ENCODE results near the gene GPR25.
"Not testable (repeated sequence)": the region's sequence is repeated elsewhere in the genome, so short reads cannot be mapped to it uniquely, and the experiment has no call there.

The GPR25 gene

DNA sequence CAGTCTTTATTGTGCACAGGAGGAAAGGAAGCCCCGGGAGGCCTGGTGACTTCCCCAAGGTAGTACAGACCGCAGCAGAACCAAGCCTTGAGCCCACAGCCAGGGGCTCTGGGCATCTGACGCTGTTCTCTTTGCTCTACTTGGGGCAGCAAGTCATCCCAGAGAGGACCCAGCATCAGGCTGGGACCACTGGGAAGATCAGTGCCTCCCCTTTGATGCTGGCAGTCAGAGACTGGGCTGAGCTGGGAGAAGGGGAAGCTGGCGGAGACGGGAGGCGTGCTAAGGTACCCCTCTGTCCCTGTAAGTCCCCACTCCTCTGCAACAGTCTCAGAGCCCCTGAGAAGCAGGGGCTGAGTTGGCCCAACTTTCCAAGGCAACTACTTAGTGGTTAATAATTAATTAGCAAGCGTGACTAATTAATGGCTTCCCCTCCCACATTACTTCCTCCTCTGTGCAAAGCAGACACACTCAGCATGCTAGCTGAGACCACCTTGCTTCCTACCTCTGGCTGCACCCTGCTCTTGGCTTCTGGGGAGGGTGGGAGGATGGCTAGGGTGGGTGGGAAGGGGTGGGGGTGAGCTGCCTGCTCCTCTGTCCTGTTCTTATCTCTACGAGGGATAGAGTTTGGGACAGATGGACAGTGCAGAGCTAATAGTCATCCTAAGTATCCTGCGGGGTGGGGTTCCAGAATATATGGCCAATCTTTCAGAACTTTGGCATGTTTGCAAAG lies 23.2 kb downstream of the GPR25 start:
- DNase-seq = no peak

DNA sequence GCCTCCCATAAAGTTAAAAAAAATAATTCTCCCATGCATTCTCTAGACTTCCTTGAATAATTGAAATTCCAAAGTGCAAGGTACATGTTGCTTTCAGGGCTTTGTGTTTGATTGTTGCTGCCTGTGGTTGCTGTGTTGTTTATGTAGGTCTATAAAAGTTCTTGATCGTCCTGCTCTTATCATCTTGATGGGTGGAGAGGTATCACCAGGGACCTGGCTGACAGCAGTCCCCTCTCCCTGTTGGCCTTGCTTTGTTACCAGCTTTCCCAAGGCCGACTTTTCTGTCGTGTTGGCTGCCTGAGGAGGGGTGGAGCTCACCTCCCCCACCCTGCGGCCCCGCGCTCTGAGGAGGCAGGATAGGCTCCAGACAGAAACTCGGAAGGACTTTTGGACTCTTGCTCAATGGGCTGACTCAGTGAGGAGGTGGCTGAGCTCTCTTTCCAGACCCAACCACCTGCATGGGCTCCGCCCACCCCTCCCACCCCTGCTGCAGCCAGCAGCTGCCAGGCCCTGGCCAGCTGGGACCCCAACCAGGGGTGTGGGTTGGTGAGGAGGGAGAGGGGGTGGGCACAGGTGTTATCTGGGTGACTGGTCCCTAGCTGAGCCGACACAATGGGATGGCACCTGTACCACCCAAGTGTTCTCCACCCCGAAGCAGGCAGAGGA lies 23.9 kb downstream of the GPR25 start:
- no peak for DNase-seq

DNA sequence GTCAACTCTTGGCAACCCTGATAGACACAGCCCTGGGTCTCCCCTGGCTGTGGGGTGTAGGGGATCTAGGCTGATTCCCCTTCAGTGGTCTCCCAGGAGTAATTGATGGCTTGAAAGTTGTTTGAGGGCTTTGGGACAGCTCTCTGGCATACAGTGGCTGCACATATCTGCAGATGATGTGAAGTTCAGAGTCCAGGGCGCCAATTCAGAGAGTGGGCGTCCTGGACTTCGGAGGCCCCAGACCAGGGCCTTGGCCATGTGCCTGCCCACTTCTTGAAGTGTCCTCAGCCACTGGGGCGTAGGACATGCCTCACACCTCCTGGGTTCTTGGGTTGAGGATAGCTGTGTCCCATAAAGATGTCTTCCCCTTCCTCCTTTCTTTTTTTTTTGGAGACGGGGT lies 24.5 kb downstream of the GPR25 start:
- DNase-seq = no peak

DNA sequence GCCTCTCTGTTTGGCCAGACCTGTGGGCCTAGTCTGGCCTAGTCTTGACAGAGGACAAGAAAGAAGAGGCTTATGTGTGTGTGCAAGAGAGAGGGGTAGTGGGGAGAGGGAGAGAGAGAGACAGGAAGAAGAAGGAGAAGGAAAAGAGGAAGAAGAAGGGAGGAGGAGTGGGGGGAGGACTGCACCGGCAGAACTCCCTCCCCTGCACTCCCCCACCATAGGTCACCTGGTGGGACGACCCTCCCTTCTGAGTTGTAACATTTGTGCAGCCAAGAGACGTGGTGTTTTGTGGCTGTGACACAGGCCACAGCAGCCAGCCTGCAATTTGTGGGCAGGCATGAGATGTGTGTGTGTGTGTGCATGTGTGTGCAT lies 26.2 kb downstream of the GPR25 start:
- no peak for DNase-seq

DNA sequence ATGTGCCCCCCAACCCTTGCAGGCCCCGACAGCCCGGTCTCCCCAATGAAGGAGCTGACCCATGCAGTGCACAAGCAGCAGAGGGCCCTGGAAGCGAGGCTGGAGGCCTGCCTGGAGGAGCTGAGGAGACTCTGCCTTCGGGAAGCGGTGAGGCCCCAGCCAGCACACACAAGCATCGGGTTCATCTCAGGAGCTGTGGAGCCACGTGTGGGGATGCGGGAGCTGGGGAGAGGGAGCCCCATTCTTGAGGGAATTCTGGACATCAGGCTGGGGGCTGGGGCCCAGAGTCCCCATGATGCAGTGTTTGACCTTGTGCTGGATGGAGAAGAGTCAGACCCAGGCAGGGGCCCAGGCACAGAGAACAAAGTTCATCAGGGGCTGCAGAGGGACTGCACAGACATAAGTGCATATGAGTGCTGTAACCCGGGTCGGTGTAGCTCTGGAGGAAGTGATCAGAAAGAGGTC lies 26.7 kb downstream of the GPR25 start:
- DNase-seq = no peak

DNA sequence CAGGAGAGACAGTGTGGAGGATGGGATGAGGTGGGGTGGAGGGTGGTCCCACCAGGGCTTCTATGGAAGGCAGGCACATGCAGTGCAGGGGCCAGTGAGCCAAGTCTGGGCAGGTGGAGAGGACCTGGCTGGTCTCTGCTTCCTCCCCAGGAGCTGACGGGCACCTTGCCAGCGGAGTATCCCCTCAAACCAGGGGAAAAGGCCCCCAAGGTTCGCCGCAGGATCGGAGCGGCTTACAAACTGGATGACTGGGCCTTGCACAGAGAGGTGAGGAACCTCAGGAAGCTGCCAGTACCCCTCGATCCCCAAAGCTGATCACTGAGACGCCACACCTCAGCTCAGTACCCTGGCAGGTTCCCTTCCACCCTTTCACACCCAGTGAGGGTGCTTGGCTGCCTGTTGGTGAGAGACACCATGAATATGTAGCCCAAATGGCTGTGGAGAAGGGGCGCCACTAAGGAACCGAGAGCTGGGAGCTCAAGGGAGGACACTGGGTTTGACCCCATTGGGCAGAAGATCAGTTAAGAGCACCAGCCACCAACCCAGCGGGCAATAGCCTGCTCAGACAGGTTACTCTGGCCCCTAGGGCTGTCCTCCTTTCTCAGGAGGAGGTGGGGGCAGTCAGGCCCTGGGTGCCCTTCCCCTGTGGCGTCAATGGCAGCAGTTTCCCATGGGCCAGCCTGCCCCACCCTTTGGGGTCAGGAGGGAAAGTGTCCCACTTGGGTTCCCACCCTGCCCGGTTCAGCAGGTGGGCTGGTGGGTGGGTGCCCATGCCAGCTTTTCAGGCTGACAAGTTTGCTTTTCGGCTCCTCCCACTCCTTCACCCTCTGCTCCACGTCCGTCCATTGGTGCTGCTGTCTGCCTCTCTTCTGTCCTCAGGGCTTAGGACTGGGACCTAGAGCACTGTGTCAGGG lies 27.4 kb downstream of the GPR25 start:
- DNase-seq = no peak

DNA sequence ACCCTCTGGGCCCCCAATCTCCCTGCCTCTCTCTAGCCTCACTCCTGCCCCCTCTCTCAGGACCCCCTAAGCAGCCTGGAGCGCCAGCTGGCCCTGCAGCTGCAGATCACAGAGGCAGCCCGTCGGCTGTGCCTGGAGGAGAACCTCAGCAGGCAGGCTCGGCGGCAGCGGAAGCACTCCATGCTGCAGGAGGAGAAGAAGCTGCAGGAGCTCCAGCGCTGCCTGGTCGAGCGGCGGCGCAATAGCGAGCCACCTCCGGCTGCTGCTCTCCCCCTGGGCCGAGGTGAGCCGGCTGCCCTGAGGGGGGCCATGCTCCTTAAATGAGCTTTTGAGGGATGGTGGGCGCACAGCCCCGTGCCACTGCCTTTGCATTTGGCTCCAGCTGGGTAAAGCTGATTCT lies 28.1 kb downstream of the GPR25 start:
- no peak for DNase-seq

DNA sequence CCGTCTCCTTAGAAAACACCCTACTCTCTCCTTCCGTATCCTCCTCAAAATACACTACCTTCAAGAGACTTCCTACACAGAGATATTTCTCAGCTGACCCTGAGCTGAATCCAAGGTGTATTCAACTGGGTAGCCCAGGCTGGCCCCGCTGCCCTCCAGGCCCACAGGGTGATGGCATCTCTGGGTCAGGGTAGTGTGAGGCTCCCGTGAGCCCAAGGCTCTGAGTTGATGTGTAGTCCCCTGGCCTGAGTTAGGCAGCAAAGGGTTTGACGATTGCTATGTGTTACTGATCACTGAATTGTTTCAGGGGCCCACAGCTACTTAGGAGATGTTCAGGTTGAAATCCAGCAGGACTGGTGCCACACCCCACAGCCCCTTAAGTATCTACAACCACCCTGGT lies 28.6 kb downstream of the GPR25 start:
- DNase-seq = no peak

DNA sequence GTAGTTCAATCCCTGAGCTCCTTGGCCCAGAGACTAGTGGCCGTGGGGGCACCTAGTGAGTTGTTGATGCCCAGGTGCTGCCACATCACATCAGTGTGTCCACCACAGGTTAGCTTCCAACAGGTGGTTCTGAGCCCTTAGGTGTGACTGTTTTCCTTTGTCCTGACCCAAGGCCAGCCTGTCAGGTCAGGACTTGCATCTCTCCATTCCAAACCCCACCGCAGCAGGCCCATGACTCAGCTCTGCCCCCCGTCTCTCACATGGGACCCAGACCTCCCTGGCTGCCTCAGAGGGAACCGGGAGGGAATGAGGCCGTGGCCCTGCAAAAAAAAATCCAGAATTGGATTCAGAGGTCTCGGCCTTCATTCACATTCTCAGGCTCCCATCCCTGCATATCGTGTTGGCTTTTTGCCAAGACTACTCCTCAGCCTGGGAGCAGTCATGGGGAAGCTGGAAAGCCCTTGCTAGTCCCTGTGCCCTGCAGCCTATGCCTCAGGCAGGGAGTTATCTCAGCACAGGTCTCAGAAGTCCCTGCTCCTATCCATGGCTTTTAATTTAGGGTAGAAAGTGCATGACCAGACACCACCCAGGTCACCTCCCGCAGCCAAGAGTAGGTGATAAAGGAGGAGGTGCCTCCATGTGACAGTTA lies 29.1 kb downstream of the GPR25 start:
- no peak for DNase-seq

DNA sequence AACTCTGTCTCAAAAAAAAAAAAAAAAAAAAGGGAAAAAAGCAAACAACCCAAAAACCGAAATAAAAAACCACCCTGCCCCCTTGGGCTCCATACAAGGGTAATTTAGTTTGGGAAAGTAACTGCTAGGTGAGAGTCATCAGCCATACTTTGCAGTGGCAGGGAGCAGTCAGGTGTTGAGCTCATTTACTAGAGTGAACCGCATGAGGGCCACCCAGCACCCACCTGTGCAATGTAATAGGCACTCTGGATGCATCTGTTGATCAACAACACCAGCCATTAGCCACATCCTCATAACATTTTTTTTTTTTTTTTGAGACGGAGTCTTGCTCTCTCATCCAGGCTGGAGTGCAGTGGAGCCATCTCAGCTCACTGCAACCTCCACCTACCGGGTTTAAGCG lies 31.0 kb downstream of the GPR25 start:
- no peak for DNase-seq

DNA sequence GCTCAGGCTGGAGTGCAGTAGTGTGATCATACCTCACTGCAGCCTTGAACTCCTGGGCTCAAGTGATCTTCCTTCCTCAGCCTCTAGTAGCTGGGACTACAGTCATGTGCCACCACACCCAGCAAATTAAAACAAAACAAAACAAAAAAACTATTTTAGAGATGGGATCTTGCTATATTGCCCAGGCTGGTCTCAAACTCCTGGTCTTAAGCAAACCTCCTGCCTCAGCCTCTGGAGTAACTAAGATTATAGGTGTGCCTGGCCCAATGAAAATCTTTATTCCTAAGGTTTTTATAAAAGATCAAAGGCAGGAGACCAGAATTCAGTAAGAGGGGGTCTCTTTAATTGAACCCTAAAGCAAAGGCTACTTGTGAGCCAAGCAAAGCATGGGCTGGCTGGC lies 32.0 kb downstream of the GPR25 start:
- no peak for DNase-seq

DNA sequence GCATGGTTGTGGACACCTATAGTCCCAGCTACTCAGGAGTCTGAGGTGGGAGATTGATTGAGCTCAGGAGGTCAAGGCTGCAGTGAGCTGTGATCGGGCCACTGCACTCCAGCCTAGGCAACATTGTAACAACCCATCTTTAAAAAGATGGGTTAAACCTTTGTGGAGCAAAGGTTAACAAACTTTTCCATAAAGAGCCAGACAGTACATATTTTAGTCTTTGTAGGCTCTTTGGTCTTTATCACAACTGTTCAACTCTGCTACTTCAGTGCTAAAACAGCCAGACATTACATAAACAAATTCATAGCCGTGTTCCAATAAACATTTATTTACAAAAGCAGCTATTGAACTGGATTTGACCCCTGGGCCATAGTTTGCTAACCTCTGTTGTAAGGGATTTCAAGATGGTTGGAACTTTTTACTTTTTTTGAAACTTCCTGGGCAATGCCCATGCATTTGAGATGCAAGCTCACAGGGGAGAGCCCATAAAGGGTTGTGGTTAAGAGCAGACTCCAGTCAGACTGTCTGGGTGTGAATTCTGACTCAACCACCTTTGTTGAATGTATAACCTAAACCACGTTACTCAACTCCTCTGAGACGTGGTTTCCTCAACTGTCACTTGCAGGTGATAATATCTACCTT lies 32.8 kb downstream of the GPR25 start:
- DNase-seq = no peak

DNA sequence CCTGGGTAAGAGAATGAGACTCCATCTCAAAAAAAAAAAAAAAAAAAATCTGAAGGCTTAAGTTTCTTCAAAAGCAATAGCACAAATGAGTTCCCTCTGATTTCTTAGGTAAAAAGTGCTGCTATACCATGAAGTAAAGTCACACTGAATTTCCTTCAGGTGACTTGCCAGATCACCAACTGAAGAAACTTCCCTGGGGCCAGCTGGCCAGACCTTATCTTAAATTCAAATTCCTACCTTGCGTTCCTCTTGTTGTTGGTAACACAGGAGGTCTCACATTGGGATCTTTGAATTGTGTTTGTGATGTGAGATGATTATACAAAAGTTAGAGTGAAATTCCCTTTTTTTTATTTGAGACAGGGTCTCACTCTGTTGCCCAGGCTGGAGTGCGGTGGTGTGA lies 33.7 kb downstream of the GPR25 start:
- no peak for DNase-seq

DNA sequence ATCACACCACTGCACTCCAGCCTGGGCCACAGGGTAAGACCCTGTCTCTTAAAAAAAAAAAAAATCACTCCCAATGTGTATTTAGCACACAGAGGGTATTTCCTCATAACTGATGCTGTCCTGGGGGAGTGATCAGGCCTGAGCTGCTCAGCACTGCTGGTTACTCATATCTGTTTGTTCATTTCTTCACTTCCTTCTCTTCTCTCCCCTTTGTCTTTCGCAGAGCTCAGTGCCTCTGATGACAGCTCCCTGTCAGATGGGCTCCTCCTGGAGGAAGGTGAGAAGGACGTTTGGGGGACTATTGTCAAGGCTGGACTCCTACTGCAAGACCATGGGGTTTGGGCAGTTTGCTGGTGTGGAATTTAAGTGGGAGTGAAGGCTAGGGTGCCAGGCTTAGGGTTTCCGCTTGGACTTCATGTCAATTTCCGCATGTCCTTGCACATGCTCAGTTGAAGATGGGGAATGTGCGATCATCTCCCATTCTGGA lies 34.9 kb downstream of the GPR25 start:
- no peak for DNase-seq

DNA sequence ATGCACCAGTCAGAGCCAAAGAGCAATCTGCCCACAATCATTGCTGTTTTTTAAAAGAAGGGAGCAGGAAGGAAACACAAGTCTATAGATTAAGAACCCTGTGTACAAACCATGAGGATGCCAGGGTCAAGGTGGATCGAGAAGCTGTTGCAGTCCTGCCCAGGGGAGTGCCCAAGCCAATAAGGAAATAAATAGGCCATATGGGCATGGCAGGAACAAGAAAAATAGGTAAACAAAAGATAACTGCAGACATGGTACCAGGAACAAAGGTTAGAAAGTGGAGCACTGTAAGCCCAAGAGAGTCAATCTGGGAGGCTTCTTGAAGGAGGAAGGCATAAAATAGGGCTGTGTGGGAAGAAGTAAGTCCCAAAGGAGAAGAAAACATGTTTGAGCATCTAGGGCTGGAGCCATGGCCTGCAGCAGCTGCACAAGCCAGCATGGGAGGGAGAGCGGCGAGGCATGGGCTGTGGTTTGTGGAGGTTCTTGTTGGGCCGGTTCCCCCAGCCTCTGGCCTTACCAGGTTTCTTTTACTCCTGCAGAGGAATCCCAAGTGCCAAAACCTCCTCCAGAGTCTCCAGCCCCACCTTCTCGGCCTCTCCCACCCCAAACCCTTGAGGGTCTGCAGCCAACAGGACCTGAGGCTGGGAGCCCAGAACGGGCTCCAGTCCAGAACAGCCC lies 35.5 kb downstream of the GPR25 start:
- DNase-seq = no peak

DNA sequence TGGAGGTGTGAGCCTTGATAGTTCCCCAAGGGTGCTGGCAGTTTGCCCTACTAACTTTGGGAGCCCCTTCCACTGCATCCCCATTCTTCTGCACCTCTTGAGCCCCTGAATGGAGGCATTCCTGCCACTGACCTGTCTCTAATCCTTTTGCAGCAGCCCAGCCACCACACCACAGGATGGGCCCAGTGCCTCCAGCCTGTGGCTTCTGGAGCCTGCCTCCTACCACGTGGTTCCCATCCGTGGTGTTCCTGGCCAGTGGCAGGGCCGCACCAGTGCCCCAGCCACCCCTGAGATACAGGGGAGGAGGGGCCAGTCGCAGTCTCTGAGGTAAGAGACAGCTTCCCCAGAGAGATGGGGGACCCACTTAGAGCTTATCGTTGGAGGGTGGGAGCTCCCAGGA lies 36.3 kb downstream of the GPR25 start:
- no peak for DNase-seq

DNA sequence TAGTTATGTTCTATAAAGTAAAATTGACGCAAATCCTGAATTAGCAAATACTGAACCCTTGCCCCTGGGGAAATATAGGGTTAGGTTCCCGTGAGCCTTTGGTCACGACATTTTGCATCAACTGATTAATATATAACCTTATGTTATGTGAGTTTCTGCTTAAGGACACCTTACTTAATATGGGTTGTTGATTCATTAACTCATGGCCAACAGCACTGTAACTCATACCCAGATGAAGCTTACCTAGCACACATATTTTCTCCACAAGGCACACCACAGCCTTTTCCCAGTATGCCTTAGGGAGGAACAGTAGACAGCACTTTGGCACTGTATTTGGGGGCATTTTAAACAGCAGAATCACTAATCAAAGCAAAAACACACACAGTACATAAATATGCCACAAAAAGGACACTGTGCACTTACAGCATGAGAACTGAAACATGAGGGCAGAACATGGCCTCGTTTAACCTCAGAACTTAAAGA lies 37.0 kb downstream of the GPR25 start:
- no peak for DNase-seq

DNA sequence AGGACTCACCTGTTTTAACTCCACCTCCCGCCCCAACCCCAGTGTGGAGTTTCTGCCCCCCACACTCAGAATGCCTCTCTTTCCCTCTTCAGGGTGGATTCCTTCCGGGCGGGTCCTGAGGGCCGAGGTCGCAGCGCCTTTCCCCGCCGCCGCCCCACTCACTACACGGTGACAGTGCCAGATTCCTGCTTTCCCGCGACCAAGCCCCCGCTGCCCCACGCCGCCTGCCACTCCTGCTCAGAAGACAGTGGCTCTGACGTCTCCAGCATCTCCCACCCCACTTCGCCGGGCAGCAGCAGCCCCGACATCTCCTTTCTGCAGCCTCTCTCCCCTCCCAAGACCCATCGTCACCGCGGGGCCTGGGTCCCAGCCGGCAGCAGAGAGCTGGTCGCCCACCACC lies 38.6 kb downstream of the GPR25 start:
- no peak for DNase-seq

DNA sequence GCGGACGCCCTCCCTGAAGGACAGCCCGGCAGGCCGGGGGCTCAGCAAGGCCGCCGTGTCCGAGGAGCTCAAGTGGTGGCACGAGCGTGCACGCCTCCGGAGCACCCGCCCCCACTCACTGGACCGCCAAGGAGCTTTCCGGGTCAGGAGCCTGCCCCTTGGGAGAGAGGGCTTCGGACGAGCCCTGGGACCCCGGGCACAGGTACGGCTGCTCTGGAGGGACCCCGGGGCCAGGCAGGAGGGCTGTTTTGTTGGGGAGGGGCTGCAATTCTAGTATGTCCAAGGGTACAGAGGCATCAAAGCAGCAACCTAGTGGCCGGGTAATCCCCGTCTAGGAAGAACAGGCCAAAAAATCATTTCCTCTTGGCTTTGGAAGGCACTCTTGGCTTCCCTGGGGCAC lies 39.2 kb downstream of the GPR25 start:
- not testable (repeated sequence) for DNase-seq

DNA sequence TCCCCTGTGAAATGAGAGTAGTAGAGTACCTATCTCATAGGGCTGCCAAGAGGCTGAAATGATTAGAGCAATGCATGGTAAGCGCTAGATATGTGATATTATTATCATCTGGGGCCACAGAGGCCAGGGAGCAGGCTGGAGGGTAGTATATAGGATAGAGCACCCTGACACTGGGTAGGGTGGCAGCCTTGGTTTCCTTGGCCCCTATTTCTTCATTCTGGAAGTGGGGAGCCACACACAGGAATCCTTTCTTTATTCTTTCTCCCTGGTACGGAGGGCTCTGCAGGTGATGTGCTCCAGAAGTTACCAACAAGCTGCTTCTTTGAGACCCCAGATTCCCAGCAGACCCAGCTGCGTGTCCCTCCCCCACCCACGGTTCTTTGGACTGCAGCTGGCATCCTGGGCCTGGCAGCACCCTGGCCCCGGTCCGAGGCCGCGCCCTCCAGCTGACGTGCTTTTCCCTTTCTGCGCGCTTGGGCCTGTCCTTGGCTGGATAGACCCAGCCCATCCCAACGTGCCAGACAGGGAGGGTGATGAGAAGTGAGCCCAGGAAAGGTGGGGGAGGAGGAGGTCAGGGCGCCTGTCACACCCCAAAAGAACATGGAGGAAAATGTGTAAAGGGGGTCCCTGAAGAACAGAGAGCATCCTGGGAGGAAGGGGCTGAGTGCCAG lies 40.1 kb downstream of the GPR25 start:
- no peak for DNase-seq

DNA sequence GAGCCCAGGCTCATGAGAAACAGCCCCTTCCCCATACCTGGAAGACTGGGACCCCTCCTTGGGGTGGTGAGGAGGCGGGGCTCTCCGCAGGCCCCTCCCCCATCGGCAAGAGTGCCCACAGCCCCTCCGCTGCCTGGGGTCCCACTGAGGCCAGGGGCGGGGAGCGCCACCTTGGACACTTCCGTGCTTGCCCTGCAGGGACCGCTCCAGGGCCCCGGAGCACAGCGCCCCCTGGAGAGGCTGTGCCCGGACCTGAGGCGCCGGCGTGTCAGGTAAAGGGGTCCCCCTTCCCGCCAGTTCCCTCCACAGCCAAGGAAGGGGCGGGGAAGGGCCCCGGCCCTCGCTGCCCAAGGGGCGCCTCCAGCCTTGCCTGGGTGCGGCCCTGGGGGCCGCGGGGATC lies 43.4 kb downstream of the GPR25 start:
- no peak for DNase-seq
